Pulmonary artery endothelial cell (primary cell): ENCODE data around the gene ERC1. TPM values are rescaled to one million over a fixed set of nuclear protein-coding genes. Genes with fewer than 3 reads are reported as not detected.

Experiments
- DNase-seq: peaks from one replicate; pipeline ENCODE4 v3.0.0-alpha.2; 2011; ENCODE audit warnings: low read depth, low spot score
- total RNA-seq: library from RNA; depleted of rRNA; stranded (reverse); fragments of >200 nt; gene quantifications from 2 replicates; pipeline ENCODE4 v1.2.3, GENCODE V29; 2014

Gene ERC1
- 24.1 and 34.3 TPM in 2 replicates for total RNA-seq

- DNase-seq, result peak; percentile 71
These were observed at the start of gene ERC1 for GRCh38 chr12:990661-991349. ERC1 (plus strand) TSS chr12:991223; CDS start chr12:1027904, 36,681 bp downstream.

GRCh38 chr12:943051-943450, 48.0 kb upstream of the ERC1 start:
- DNase-seq, result no peak

DNA sequence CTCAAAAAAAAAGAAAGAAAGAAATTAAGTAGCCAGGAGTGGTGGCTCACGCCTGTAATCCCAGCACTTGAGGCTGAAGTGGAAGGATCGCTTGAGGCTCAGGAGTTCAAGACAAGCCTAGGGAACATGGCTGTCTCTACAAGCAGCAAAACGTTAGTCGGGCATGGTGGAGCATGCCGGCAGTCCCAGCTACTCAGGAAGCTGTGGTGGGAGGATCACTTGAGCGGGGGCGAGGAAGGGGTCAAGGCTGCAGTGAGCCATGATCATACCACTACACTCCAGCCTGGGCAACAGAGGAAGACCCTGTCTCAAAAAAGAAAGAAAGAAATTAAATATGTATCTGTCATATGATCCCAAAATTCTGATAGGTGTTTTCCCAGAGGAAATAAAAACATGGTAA, 46.8 kb upstream of the ERC1 start:
- DNase-seq, result no peak

GRCh38 chr12:946212-946611, 44.8 kb upstream of the ERC1 start:
- no peak for DNase-seq

GRCh38 chr12:946631-947030, 44.4 kb upstream of the ERC1 start:
- DNase-seq, result no peak

DNA sequence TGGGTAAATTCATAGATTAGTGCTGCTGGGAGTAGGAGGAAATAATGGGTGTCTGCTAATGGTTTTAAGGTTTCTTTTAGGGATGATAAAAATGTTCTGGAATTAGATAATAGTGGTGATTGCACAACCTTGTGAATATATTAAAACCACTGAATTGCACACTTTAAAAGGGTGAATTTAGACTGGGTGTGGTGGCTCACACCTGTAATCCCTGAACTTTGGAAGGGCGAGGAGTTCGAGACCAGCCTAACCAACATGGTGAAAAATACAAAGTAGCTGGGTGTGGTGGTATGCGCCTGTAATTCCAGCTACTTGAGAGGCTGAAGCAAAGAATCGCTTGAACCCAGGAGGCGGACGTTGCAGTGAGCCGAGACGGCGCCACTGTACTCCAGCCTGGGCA, 42.8 kb upstream of the ERC1 start:
- no peak for DNase-seq

DNA sequence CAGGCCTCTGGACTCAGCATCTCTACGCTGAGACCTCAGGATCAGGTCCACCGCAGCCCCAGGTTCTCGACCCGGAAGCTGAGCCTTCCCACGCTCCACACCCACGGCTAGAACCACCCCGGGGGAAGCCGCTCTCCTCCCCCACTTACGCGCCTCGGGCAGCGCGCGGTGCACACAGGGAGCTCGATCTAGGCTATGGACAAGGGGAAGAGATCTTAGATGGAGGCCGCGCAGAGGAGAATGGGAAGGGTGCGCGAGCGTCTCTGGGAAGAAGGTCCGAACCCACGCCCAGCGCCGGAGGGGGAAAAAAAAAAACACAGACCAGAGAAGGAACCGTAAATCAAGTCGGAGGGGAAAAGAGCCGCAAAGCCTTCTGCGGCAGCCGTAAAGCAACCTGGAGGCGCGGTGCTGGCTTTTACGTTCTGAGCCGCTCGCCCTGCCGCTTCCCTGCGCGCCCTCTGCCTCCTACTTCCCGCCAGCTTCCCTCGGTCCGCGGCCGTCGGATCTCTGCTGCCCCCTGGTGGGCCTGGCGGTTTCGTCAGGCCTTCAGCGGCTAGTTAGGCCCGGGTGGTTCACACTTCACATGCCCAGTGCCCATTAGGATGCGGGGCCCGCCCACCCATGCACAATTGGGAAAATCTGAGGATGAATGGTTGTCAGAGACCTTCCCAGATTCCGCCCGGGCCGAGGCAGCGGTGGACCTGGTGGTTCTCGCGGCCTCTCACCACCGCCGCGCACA, 41.4 kb upstream of the ERC1 start, which contains the start of gene RAD52:
TSS of gene RAD52 (minus strand) at position 242 of the 739 bp plus-strand sequence. CDS start 16,636 bp downstream, outside the sequence.
- peak; percentile 98 for DNase-seq

- DNase-seq, result no peak
These were observed 39.8 kb upstream of the ERC1 start for GRCh38 chr12:951176-951575.

- DNase-seq, result no peak
These were observed 37.2 kb upstream of the ERC1 start for GRCh38 chr12:953776-954175.

DNA sequence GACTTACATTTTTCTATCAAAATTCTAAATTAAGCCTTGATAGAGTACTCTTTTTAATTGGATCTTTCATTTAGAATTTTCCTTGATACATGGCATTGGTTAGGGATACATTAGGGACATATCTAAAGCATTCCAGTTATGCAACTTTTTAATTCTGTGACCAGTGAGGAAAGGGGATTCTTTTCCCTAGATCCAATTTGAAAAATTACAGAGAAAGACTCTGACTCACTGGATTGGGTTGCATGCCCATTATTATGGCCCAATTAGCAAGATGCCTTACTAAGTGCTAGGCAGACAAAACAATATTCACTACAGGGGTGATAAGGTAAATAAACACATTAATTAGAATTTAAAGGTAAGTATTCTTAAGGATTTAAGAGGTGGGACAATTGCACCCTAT, 36.3 kb upstream of the ERC1 start:
- no peak for DNase-seq

- no peak for DNase-seq
These were observed 35.1 kb upstream of the ERC1 start for GRCh38 chr12:955939-956338.

DNA sequence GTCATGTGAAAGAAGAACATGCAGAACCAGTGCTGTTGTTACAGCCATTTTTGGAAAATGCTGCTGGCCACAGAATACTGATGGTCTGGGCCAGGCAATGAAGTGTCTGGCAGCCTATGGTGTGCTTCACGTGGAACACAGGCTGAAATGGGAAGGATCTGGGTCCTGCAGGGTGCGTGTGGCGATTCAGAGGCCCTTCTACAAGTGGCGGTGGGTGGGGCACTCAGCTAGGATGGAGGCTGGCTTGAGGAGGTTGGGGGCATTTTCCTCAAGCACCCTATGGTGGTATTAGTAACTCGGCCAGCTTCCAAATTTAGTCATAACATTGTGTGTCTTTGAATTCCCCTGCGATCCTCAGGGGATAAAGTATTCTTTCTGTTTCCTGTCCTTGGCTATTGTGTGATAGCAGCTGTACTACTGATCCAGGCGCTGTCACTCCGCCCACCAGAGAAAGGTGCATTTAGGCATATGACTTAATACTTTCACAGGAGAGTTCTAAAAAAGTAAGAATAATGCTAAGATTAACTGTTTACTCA, 32.4 kb upstream of the ERC1 start:
- DNase-seq, result peak; percentile 37

DNA sequence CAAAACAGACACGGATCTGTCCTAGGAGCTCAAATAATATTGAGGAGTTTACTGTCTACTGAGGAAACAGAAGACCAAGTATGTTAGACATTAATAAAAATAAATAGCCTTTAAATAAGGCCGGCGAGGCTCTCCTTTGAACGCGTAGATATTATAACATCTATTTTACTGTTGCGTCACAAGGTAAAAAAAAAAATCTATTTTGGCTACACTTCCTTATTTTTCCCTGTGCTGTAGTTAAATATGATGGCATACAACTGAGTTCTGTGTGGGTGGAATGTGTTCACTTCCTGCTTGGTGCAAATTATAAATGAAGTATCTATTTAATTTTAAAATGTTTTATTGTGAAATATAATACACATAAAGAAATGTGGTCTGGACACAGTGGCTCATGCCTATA, 24.3 kb upstream of the ERC1 start:
- DNase-seq, result no peak

- DNase-seq, result no peak
These were observed 23.4 kb upstream of the ERC1 start for GRCh38 chr12:967641-968040.

DNA sequence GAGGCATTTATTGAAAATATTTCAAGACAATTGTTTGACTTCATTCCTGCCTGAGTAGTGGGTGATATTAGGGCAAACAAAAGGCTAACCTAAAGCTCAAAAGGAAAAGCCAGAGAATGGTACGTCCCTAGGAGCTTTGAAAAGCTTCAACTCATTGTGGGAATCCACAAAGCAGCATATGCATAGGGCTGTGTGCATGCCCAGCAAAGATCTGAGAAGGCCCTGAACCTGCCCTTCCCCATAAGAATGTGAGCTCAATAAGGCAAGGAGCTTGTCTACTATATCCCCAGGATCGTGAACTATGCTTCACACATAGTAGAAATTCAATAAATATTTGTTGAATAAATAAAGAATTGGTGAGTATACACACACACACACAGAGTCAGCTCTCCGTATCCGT, 22.5 kb upstream of the ERC1 start:
- no peak for DNase-seq

DNA sequence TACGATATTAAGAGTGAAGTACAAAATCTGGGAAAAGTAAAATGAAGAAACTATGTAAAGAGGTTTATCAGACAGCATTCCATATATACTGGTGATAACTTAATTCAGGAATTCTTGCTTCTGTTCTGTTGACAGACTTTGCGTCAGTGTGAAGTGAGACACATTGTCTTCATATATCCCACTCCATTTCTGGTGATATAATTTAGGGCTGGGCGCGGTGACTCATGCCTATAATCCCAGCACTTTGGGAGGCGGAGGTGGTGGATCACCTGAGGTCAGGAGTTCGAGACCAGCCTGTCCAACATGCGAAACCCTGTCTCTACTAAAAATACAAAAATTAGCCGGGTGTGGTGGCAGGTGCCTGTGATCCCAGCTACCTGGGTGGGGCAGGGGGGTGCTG, 21.2 kb upstream of the ERC1 start:
- DNase-seq, result no peak

DNA sequence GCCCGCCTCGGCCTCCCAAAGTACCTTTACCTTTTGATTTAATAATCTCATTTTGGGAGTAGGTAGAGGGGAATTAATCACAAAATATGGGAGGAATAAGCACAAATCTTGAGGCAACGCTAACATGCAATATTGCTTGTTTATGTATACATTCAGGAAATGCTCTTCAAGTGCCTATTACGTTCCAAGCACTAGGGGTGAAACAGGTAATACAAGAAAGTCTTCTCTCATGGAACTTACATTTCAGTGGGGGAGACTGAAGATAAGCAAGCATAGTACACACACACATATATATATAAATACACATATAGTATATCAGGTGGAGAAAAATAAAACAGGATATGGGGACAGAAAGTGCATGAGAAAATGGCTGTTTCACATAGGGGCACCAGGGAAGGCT, 19.0 kb upstream of the ERC1 start:
- DNase-seq, result no peak

DNA sequence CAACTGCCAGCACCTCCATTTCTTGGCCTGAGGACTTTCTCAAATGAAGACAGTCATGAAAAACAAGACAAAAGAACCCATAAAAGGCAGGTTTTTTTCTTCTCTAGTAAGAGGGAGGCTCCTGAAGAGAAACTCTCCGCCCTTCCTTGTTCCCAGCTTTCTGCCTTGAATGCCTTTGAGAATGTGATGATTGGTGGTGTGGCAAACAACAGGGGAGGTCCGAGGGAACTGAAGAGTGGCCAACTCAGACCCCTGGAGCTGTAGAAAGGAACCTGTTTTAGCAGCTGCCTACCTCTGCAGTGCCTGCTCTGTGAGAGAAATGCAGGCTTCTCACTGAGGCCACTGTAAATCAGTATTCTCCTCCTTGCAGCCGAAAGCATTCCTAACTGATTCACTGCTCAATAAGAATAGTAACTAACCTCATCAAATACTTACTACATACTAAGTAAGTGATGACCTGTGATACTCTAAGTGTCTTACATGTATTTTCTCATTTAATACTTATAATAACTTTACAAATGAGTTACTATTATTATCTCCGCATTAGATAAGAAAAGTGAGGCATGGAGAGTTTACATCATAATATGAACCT, 16.7 kb upstream of the ERC1 start:
- no peak for DNase-seq

DNA sequence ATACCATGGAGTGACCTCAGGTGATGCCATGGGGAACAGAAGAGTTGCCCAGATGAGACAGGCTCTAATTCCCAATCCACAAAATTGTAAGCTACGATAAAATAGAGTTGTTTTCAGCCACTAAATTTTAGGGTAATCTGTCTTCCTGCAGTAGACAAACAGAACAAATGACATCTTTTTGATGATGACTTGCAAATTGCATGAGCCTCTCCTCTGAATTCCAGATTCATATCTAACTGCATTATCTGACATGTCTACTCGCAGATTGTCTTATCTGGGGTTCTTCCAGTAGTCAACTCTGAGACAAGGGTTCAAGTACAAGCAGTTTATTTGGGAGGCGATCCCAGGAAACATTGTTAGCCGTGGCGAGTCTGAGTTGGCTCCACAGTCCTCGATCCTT, 14.4 kb upstream of the ERC1 start:
- no peak for DNase-seq

DNA sequence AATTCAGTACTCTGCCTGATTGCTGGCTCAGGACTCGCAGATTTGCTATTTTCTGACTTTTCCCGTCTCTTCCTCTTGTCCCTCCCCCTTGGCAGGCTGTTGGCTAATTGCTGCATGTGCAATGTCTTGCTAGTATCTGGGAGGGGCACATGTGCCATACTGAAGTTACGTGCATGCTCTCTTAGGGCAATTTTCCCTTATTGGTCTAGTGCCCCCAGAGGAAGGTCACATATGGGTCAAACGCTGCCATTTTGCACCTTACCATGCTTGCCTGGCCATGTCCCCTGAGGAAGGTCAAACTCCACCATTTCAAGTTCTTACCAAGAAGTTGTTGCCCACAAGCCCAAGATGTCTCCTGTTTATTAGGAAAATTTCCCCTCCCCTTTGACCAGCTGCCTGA, 13.9 kb upstream of the ERC1 start:
- no peak for DNase-seq

GRCh38 chr12:979349-979748, 11.7 kb upstream of the ERC1 start:
- no peak for DNase-seq

- DNase-seq, result no peak
These were observed 9.7 kb upstream of the ERC1 start for GRCh38 chr12:981176-981828.
